NOMO-1 (cell line): ENCODE measurements around the gene MORC4.
"Not testable (repeated sequence)": the region's sequence is repeated elsewhere in the genome, so short reads cannot be mapped to it uniquely, and the experiment has no call there.

Experiments used
- DNase-seq, 2 experiments: peaks; one replicate each; lab custom pipeline; 2025; ENCODE audit not compliant: unreplicated experiment in 2 of 2; lab: John Stamatoyannopoulos, UW

The MORC4 gene

GRCh38 chrX:107000013-107000515 is at the start of gene MORC4:
TSS of gene MORC4 (minus strand) at chrX:107000212. CDS start at chrX:106999969, 243 bp downstream.
- peak; percentile 21 to 26 for DNase-seq

DNA sequence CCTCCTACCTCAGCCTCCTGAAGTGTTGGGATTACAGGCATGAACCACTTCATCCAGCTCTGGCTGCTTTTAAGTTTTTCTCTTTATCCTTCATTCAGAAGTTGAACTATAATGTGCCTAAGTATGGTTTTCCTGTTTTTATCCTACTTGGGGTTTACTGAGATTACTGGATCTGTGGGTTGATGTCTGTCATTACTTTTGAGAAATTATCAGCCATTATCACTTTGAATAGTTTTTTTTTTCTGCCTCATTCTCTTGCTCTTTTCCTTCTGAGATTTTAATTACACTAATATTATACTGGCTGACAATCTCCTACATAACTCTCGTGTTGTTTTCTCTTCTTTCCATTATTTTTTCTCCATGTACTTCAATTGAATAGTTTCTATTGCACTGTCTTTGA is 47.6 kb upstream of the MORC4 start:
- DNase-seq, result no peak

DNA sequence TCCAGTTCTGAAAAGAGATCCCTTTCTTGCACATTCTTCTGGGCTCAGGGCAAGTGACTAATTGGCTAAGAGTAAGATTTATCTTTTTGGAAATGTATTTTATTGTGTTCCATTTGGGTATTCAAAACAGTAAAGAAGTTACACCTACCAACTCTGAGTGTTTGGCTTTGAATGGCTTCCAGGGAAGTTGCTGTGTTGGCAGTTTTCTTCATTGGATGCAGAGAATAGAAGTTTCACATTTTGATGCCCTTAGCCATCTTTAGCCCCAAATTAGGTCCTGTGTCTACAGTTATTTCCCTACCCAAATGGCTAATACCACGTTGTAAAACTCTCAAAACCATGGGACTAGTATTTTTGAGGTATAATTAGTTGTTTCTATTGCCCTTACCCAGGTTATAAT is 29.7 kb upstream of the MORC4 start:
- DNase-seq, result no peak

- DNase-seq, result peak in 1 of 2 experiments; percentile 1
Observed at GRCh38 chrX:107025545-107025944, 25.5 kb upstream of the MORC4 start.

DNA sequence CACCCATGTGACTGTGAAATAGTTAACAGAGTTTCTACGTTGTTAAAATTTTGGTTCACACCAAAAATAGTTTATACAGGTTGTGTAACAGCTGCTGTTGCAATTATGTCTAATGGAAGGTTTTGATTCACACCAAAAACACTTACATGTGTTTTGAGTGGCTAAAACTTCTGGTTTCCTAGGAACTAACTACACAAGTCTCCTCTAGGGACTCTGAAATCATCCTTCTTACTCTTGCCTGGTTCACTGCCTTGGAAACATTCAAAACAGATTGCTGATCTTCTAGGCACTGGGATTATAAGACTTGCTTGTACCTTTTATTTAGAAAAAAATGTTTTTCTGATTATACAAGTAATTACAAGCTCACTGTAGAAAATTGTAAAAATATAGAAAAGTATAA is 14.9 kb upstream of the MORC4 start:
- no peak for DNase-seq

DNA sequence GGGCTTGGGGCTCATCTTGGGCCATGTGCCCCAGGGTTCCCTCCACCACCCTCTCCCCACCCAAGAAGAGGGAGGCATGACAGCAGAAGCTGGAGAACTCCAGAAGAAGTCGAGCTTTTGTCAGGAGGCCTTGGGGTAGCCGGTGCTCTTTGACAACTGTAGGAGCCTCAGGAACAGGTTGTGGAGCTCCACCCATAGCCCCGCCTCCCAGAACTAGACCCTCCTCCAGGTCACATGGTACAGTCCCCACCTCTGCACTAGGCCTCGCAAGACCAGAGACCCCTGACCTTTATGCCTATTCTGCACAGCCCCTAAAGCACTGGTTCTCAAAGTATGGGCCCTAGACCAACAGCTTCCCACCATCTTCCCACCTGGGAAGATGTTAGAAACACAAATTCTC is 8.0 kb upstream of the MORC4 start:
- no peak for DNase-seq

DNA sequence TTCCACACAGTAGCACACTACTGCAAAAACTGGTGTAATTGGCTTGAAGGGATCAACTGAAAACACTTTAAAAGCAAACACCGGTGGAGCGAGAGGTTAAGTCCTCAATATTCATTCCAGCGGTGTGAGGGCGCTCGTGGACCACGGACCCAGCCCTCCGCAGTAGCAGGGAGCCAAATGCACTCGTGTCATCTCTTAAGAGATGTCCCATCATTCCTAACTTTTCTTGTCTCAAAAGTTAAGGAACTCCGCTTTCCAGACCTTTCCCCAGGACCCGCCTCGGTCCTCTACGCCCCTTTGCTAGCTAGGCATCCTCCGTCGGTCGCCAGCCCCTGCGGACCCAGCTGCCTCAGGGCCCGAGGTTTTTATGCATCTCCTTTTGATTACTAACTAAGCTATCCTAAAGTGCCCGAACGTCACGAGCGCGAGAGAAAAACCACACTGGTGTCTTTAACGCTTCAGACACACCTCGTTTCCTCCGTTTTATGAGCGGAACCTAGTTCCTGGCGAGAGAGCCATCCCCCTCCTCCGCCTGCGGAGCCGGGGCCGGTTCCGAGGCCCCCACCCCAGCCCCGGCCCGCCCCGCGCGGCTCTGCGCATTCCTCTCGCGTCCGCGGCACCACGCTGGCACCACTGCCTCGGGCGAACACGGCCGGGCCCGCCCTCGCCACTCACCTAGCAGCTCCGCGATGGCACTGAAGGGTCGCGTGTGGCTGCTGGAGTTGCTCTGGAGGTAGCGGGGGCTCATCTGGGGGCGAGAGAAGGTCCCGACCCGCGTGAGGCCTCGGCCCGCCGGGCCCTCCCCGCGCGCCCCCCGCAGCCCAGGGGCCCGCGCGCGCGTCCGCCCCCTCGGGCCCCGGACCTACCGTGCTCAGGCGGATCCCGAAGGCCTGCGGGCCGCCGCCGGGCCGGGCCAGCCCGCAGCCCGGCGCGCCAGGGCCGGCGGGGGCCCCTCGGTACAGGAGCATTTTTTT is 723 bp downstream of the MORC4 start:
- DNase-seq, result peak; percentile 4 to 22

GRCh38 chrX:106997611-106998010 is 2.4 kb downstream of the MORC4 start:
- DNase-seq, result no peak

DNA sequence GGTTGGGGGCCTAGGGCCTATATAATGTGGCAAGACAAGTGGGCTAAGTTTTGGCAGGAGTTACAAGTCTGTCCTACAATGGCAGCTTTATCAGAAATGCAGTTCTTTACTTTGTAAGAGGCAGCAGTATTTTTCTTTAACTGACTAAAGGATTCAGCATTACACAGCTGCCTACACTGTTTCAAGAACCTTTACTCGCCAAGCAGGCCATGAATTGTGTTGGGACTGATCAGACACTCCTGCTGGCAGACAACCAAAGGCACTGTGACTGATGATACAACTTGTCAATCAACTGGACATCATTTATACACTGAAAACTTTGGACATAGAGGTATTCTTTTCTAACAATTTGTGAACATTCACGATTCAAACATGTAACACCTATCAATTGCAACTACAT is 4.3 kb downstream of the MORC4 start:
- no peak for DNase-seq

DNA sequence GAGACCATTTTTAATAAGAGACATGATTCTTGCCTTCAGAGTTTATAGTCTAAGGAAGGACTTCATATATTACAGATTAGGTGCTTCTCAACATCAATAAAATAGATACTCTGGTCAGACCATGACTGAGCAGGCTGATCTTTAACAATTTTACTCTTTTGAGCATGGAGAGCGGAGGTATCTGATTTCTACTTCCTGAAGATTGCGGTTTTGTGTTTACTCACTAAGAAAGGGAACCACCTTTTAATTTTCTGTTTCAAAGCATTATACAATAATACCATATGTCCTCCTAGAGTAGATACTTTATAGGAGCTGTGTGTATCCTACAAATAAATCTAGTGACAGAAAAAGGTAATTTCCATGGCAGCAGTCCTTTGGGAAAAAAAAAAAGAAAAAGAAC is 12.5 kb downstream of the MORC4 start:
- DNase-seq, result peak in 1 of 2 experiments; percentile 2

DNA sequence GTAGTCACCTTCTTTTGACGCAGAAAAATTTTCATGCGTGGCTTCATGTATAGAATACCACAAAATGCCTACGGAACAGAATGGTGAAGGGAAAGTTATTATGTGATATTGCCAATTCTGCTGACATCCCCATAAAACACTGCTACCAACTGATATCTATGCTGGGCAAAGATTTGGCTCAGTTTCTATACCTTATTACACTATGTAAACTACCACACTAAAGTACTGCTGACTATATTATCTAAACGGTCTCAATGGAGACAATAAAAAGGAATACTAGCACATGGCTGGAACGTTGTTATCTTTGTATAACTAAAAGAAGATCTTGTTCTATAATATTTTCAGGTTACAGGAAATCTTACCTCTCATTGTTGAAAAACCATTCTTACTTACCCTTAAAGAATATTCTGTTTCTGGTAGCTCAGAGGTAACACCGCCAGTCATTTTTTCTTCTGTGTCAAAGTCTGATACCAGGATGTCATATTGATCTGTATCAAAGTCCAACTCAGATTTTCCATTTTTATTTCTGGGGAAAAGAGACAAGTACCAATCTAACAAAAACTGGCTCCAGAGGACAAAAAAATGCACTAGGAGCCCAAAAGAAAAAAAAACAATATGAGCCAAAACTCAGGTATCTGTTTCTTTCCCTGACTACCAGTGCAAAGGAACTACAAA is 18.9 kb downstream of the MORC4 start:
- no peak for DNase-seq

DNA sequence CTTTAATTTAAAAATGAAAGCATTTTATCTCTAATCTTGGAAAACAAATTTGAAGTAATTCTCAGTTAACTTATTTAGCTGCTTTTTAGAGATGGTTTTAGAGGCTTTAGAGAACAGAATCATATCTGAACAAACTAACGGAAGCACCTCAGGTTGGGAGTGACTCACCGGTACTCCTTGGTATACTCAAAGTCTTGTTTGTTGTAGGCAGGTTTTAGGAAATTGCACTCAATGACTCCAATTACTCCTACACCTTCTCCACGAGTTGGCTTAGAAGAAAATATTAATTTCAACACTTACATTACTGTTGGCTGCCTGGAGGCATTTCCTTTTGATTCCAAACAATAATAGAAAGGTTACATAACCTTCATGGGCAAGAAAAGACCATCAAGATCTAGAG is 23.6 kb downstream of the MORC4 start:
- no peak for DNase-seq

- no peak for DNase-seq
Observed at GRCh38 chrX:106973433-106974149, 26.4 kb downstream of the MORC4 start.

GRCh38 chrX:106972896-106973295 is 27.1 kb downstream of the MORC4 start:
- DNase-seq, result no peak

GRCh38 chrX:106966547-106966946 is 33.5 kb downstream of the MORC4 start:
- DNase-seq, result not testable (repeated sequence)

DNA sequence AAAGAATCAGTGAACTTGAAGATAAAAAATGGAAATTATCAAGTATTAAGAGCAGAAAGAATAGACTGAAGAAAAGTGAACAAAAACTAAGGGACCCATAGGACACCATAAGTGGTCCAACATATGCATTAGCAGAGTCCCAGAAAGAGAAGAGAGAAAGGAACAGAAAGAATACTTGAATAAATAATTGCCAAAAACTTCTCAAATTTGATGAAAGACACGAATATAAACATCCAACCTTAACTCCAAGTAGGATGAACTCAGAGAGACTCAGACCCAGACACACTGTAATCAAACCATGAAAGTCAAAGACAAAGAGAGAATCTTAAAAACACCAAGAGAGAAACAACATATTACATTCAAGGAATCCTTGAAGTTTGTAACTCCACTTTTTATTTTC is 35.7 kb downstream of the MORC4 start:
- DNase-seq, result no peak

DNA sequence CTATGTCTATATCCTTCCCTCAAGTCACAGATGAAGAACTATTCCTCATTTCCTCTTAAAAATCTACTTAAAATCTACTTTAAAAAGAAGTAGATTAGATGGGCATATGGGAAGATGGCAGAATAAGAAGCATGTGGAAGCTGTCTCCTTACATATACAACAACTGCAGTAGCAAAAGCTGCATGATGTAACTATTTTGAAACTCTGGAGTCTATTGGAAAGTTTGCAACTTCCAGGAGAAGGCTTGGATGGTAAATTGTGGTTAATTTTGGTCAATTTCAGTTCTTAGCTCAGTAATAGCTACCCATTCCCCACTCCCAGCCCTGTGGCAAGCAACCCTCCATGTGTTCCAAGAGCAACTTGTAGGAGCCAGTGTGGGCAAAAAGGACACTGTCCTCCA is 36.9 kb downstream of the MORC4 start:
- no peak for DNase-seq

- DNase-seq, result no peak
Observed at GRCh38 chrX:106959901-106960300, 40.1 kb downstream of the MORC4 start.

- DNase-seq, result no peak
Observed at GRCh38 chrX:106957856-106958255, 42.2 kb downstream of the MORC4 start.

- no peak for DNase-seq
Observed at GRCh38 chrX:106955004-106955772, 44.8 kb downstream of the MORC4 start.
